Esophagus squamous epithelium (tissue), 4 donors: Measurements from ENCODE around the gene KRTAP5-11.

Experiments used
- POLR2A ChIP-seq, 4 donors: fragments of 450-650 bp; IDR thresholded peaks; one replicate each; pipeline ENCODE4 v1.6.1; 2017; ENCODE audit warnings: antibody characterized with exemption in 4 of 4, mild to moderate bottlenecking in 4 of 4, moderate library complexity in 3 of 4
- TF ChIP-seq, protein P1 (sequence below), 6 experiments: fragments of 450-650 bp in 4 of 6; fragments of 200-600 bp in 2 of 6; sonication (generic) in 2 of 6; IDR thresholded peaks; one replicate each; pipeline ENCODE4 v1.5.1; 2016 to 2019; ENCODE audit warnings: antibody characterized with exemption in 6 of 6, mild to moderate bottlenecking in 4 of 6, moderate library complexity in 4 of 6

GRCh38 chr11:71551711-71552110 lies 31.0 kb downstream of the KRTAP5-11 start:
- TF ChIP-seq, protein P1, sequence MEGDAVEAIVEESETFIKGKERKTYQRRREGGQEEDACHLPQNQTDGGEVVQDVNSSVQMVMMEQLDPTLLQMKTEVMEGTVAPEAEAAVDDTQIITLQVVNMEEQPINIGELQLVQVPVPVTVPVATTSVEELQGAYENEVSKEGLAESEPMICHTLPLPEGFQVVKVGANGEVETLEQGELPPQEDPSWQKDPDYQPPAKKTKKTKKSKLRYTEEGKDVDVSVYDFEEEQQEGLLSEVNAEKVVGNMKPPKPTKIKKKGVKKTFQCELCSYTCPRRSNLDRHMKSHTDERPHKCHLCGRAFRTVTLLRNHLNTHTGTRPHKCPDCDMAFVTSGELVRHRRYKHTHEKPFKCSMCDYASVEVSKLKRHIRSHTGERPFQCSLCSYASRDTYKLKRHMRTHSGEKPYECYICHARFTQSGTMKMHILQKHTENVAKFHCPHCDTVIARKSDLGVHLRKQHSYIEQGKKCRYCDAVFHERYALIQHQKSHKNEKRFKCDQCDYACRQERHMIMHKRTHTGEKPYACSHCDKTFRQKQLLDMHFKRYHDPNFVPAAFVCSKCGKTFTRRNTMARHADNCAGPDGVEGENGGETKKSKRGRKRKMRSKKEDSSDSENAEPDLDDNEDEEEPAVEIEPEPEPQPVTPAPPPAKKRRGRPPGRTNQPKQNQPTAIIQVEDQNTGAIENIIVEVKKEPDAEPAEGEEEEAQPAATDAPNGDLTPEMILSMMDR (IDR thresholded peaks at IDR 0.05): no peak
- TF ChIP-seq POLR2A (IDR thresholded peaks at IDR 0.05): no peak
